Nephron (organoid): ENCODE measurements around the gene ULK3.

Experiments
- H3K27ac Mint-ChIP-seq, 3 experiments: 2 replicates each; pipeline ENCODE4 v1.8.0; 2020; ENCODE audit warnings: mixed read lengths in 3 of 3, mild to moderate bottlenecking in 2 of 3, moderate library complexity in 1 of 3
- H3K27me3 Mint-ChIP-seq: 2 replicates; pipeline ENCODE4 v1.8.0; 2021; ENCODE audit warnings: low read depth, mild to moderate bottlenecking, moderate library complexity, mixed read lengths
- H3K36me3 Mint-ChIP-seq: 2 replicates; pipeline ENCODE4 v1.8.0; 2020; ENCODE audit warnings: low read depth, mixed read lengths
- H3K4me1 Mint-ChIP-seq: 2 replicates; pipeline ENCODE4 v1.8.0; 2020; ENCODE audit warnings: mixed read lengths
- H3K4me3 Mint-ChIP-seq, 3 experiments: 2 replicates each; pipeline ENCODE4 v1.8.0; 2020; ENCODE audit warnings: mild to moderate bottlenecking in 3 of 3, mixed read lengths in 3 of 3, moderate library complexity in 2 of 3
- H3K9me3 Mint-ChIP-seq: 2 replicates; pipeline ENCODE4 v1.8.0; 2020; ENCODE audit warnings: mixed read lengths
- CTCF ChIP-seq, 3 experiments: fragments of 200-600 bp; sonication (generic); IDR thresholded peaks; one replicate each; pipeline ENCODE4 v1.5.0; 2021; ENCODE audit warnings: antibody characterized with exemption in 3 of 3; ENCODE audit not compliant: unreplicated experiment in 3 of 3

The ULK3 gene

GRCh38 chr15:74841891-74842373 lies 1.0 kb downstream of the ULK3 start:
- no peak for TF ChIP-seq CTCF (IDR thresholded peaks at IDR 0.05; ENCODE audit: unreplicated experiment in 3 of 3)
- peaks cover 17% of the 10 kb centered on the region for H3K36me3 Mint-ChIP-seq
- no peaks in the 10 kb centered on the region for H3K9me3 Mint-ChIP-seq
- H3K27me3 Mint-ChIP-seq = no peaks in the 10 kb centered on the region
- H3K4me1 Mint-ChIP-seq = peaks cover 25% of the 10 kb centered on the region
- H3K27ac Mint-ChIP-seq = no peak overlapping the region
- H3K4me3 Mint-ChIP-seq = peak overlapping the region; percentile 92 to 95 (median 94)

GRCh38 chr15:74840851-74841775 lies 1.8 kb downstream of the ULK3 start:
- no peaks in the 10 kb centered on the region for H3K27me3 Mint-ChIP-seq
- H3K4me3 Mint-ChIP-seq = peak overlapping the region; percentile 92 to 95 (median 94)
- H3K27ac Mint-ChIP-seq = no peak overlapping the region
- no peak for TF ChIP-seq CTCF (IDR thresholded peaks at IDR 0.05; ENCODE audit: unreplicated experiment in 3 of 3)
- H3K9me3 Mint-ChIP-seq = no peaks in the 10 kb centered on the region
- H3K36me3 Mint-ChIP-seq = peaks cover 17% of the 10 kb centered on the region
- peaks cover 25% of the 10 kb centered on the region for H3K4me1 Mint-ChIP-seq

- Mint-ChIP-seq H3K9me3 (no peaks in the 10 kb centered on the region), H3K36me3 (peaks cover 15% of the 10 kb centered on the region), H3K4me3 (peak overlapping the region in 2 of 3 experiments; percentile 37 to 54), H3K27ac (no peak overlapping the region), H3K4me1 (peaks cover 24% of the 10 kb centered on the region), H3K27me3 (no peaks in the 10 kb centered on the region)
- TF ChIP-seq CTCF (IDR thresholded peaks at IDR 0.05; ENCODE audit: unreplicated experiment in 3 of 3) = no peak
Measured at GRCh38 chr15:74839526-74840395, 3.2 kb downstream of the ULK3 start.

- Mint-ChIP-seq H3K36me3 (peaks cover 11% of the 10 kb centered on the region), H3K9me3 (no peaks in the 10 kb centered on the region), H3K4me1 (peaks cover 17% of the 10 kb centered on the region), H3K4me3 (no peak overlapping the region), H3K27ac (no peak overlapping the region), H3K27me3 (no peaks in the 10 kb centered on the region)
- no peak for TF ChIP-seq CTCF (IDR thresholded peaks at IDR 0.05; ENCODE audit: unreplicated experiment in 3 of 3)
Measured at GRCh38 chr15:74838746-74839525, 4.0 kb downstream of the ULK3 start.

- no peaks in the 10 kb centered on the region for H3K27me3 Mint-ChIP-seq
- H3K36me3 Mint-ChIP-seq = peaks cover 11% of the 10 kb centered on the region
- H3K4me3 Mint-ChIP-seq = no peak overlapping the region
- no peaks in the 10 kb centered on the region for H3K9me3 Mint-ChIP-seq
- TF ChIP-seq CTCF (IDR thresholded peaks at IDR 0.05; ENCODE audit: unreplicated experiment in 3 of 3) = no peak
- H3K4me1 Mint-ChIP-seq = peaks cover 12% of the 10 kb centered on the region
- H3K27ac Mint-ChIP-seq = no peak overlapping the region
Measured at GRCh38 chr15:74838137-74838516, 4.8 kb downstream of the ULK3 start.
